Measurements from ENCODE around the gene NANOS2. TPM values are rescaled to one million over a fixed set of nuclear protein-coding genes. Genes with fewer than 3 reads are reported as not detected.

The NANOS2 gene
- total and polyA plus RNA-seq, 9 of the 15 experiments (the other 6 are each of a cell fraction or from before 2014, with no cell fraction given) = not detected

DNA sequence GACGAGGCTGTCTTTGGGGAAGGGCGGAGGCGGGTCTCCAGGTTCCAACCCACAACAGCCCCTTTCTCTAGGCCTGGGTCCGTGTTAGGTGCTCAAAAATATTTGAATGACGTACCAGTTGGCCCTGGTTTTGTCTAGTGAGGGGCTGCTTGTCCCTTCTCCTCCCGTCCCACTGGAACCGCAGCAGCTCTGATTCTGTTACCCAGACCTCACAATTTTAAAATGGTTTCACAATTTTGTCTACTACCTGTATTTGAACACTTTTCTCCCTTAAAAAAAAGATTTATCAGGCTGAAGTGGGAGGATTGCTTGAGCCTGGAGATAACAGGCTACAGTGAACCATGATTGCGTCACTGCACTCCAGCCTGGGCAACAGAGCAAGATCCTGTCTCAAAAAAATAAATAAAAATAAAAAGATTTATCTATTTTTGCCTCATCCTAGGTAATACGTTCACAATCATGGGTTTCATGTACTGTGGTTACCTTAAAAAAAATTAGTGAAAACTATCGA, 27.3 kb downstream of the NANOS2 start (continued):
- TF ChIP-seq, protein P1, sequence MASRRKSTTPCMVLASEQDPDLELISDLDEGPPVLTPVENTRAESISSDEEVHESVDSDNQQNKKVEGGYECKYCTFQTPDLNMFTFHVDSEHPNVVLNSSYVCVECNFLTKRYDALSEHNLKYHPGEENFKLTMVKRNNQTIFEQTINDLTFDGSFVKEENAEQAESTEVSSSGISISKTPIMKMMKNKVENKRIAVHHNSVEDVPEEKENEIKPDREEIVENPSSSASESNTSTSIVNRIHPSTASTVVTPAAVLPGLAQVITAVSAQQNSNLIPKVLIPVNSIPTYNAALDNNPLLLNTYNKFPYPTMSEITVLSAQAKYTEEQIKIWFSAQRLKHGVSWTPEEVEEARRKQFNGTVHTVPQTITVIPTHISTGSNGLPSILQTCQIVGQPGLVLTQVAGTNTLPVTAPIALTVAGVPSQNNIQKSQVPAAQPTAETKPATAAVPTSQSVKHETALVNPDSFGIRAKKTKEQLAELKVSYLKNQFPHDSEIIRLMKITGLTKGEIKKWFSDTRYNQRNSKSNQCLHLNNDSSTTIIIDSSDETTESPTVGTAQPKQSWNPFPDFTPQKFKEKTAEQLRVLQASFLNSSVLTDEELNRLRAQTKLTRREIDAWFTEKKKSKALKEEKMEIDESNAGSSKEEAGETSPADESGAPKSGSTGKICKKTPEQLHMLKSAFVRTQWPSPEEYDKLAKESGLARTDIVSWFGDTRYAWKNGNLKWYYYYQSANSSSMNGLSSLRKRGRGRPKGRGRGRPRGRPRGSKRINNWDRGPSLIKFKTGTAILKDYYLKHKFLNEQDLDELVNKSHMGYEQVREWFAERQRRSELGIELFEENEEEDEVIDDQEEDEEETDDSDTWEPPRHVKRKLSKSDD (conservative IDR thresholded peaks at IDR 0.05; ENCODE audit: low read length) = 0 out of 2 replicates have a peak, but pooled peaks have one; percentile 1
- TF ChIP-seq PYGO2 (tag; IDR thresholded peaks at IDR 0.05) = peak; percentile 0; the same call in 1 of the 2 replicates
- TF ChIP-seq RBBP5 (IDR thresholded peaks at IDR 0.05; ENCODE audit: borderline replicate concordance, insufficient read depth, low read length, poor library complexity, severe bottlenecking) = peak; percentile 33
- TF ChIP-seq CBX1 (IDR thresholded peaks at IDR 0.05; ENCODE audit: low read depth) = 0 out of 2 replicates have a peak, but pooled peaks have one; percentile 36
- TF ChIP-seq CBFA2T3 (IDR thresholded peaks at IDR 0.05) = peak; percentile 73
- TF ChIP-seq GTF2A2 (tag; IDR thresholded peaks at IDR 0.05) = no peak
- TF ChIP-seq ZNF354B (CRISPR knock-in tag; IDR thresholded peaks at IDR 0.05) = no peak
- peak; percentile 33 for TF ChIP-seq DACH1 (IDR thresholded peaks at IDR 0.05; ENCODE audit: partially characterized antibody)
- TF ChIP-seq MEF2D (tag; conservative IDR thresholded peaks at IDR 0.05; ENCODE audit: low read depth) = no peak
- no peak; the same call in 1 of the 2 replicates for TF ChIP-seq NFIC (IDR thresholded peaks at IDR 0.05)
- TF ChIP-seq, protein P2, sequence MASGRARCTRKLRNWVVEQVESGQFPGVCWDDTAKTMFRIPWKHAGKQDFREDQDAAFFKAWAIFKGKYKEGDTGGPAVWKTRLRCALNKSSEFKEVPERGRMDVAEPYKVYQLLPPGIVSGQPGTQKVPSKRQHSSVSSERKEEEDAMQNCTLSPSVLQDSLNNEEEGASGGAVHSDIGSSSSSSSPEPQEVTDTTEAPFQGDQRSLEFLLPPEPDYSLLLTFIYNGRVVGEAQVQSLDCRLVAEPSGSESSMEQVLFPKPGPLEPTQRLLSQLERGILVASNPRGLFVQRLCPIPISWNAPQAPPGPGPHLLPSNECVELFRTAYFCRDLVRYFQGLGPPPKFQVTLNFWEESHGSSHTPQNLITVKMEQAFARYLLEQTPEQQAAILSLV (tag; IDR thresholded peaks at IDR 0.05) = peak; percentile 84
- TF ChIP-seq XRCC5 (IDR thresholded peaks at IDR 0.05; ENCODE audit: low read depth, low read length) = no peak
- TF ChIP-seq RBM25 (IDR thresholded peaks at IDR 0.05; ENCODE audit: low read depth, low read length, severe bottlenecking) = peak; percentile 96
- TF ChIP-seq, protein P3, sequence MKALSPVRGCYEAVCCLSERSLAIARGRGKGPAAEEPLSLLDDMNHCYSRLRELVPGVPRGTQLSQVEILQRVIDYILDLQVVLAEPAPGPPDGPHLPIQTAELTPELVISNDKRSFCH (CRISPR knock-in tag; IDR thresholded peaks at IDR 0.05) = no peak
- TF ChIP-seq, protein P3 (tag; IDR thresholded peaks at IDR 0.05) = no peak
- TF ChIP-seq KAT7 (CRISPR knock-in tag; IDR thresholded peaks at IDR 0.05; ENCODE audit: borderline replicate concordance) = no peak
- TF ChIP-seq PHTF2 (CRISPR knock-in tag; IDR thresholded peaks at IDR 0.05) = no peak
- peak; percentile 48; the same call in 1 of the 2 replicates for TF ChIP-seq FOSL1 (tag; conservative IDR thresholded peaks at IDR 0.05)
- TF ChIP-seq, protein P4, sequence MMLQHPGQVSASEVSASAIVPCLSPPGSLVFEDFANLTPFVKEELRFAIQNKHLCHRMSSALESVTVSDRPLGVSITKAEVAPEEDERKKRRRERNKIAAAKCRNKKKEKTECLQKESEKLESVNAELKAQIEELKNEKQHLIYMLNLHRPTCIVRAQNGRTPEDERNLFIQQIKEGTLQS (IDR thresholded peaks at IDR 0.05) = peak; percentile 96
- TF ChIP-seq, protein P4 (CRISPR knock-in tag; conservative IDR thresholded peaks at IDR 0.05) = no peak; the same call in 1 of the 2 replicates
- TF ChIP-seq SMARCC2 (IDR thresholded peaks at IDR 0.05; ENCODE audit: low read depth) = peak; percentile 61; the same call in 1 of the 2 replicates
- no peak for TF ChIP-seq SMARCB1 (IDR thresholded peaks at IDR 0.05; ENCODE audit: insufficient read length, low read depth)
- TF ChIP-seq, protein P5, sequence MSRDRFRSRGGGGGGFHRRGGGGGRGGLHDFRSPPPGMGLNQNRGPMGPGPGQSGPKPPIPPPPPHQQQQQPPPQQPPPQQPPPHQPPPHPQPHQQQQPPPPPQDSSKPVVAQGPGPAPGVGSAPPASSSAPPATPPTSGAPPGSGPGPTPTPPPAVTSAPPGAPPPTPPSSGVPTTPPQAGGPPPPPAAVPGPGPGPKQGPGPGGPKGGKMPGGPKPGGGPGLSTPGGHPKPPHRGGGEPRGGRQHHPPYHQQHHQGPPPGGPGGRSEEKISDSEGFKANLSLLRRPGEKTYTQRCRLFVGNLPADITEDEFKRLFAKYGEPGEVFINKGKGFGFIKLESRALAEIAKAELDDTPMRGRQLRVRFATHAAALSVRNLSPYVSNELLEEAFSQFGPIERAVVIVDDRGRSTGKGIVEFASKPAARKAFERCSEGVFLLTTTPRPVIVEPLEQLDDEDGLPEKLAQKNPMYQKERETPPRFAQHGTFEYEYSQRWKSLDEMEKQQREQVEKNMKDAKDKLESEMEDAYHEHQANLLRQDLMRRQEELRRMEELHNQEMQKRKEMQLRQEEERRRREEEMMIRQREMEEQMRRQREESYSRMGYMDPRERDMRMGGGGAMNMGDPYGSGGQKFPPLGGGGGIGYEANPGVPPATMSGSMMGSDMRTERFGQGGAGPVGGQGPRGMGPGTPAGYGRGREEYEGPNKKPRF (IDR thresholded peaks at IDR 0.05; ENCODE audit: low read depth, low read length) = no peak

Measured in K562 (cell line).